HL-60/S4 treated with phorbol 12-myristate 13-acetate at 8.2 ng/mL for 4 days and 3 days (cell line): ENCODE results near the gene BMP5.

ENCODE experiments used
- in situ Hi-C: fragments of 300-500 bp; cut with MboI; formaldehyde crosslinking; loops from 2 replicates; pipeline ENCODE4 v1.15.0; 2022; ENCODE audit warnings: low sequenced_read_pairs

BMP5 gene

GRCh38 chr6:55819811-55820210 lies 55.6 kb downstream of the BMP5 start:
- in situ Hi-C loops, result no loop called here

- in situ Hi-C loops, result no loop called here
These were observed 56.9 kb downstream of the BMP5 start for GRCh38 chr6:55818482-55818881.

DNA sequence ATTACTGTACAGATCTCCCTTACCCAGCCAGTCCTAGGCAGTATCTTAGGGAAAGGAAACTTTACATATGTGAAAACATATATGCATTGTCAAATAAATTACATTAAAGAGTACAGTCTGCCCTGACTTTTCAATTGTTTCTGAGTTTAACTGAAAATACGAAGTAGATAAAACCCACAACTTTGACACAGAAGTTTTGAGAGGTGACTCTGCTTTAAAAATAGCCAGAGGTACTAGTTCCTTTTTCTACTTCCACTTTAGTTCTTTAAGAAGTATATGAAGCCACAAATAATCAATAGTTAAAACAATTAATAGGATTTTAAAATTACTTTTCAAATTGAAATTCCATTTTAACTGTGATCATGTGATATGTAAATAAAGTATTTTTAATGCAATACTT lies 62.9 kb downstream of the BMP5 start:
- in situ Hi-C loops, result no loop called here

- in situ Hi-C loops, result no loop called here
These were observed 64.3 kb downstream of the BMP5 start for GRCh38 chr6:55811074-55811473.

- in situ Hi-C loops, result no loop called here
These were observed 73.1 kb downstream of the BMP5 start for GRCh38 chr6:55802259-55802658.

GRCh38 chr6:55798571-55798970 lies 76.8 kb downstream of the BMP5 start:
- in situ Hi-C loops, result no loop called here

- in situ Hi-C loops, result no loop called here
These were observed 81.1 kb downstream of the BMP5 start for GRCh38 chr6:55794136-55794812.

DNA sequence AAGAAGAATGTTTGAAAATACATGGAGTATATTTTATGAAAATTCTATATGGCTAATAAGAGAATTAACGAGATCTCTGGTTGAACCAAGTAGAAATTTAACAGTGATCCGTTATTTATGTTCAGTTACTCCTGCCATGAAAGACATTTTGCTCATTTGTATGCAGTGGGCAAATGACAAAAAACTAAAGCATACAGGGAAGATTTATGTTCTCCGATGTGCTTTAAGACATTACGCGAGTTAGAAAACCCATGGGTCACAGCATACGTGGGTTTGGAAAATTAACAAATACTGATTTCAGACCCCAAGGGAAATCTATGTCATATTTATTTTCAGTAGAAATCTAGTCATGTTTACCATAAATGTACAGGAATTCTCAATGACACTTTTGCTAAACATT lies 90.1 kb downstream of the BMP5 start:
- in situ Hi-C loops, result no loop called here

DNA sequence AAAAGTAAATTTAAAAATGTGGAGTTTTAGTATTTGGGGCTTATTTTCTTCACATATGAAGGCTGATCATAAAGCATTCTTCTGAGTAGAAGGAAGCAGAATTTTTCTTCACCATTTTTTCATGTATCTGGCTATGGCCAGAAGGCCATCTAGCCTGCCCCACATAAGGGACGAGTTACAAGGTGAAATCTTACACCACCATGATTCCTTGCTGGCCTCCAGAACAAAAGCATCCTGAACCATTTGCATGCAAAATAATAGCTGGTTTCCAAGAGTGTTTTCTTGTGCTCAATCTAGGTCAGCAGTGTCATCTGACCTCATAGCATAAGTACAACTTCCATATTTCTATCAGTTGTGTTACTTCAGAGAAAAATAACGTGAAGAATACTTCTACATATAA lies 93.1 kb downstream of the BMP5 start:
- in situ Hi-C loops, result no loop called here

DNA sequence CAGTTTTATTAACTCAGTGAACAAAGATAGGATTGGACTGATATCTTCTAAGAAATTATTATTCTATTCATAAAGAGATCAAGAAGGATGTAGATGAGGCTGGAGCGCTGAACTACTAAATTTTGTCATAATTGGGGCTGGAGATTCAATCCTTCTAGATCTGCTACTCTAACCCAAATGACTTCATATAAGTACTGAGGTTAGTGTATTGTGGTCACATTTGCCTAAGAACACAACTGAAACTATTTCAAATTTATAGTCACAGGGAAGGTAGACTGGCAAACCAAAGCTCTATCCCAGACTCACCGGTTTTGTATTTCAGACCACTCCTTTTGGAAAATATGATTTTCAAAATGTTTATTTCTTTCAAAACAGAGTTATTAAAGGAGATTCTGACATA lies 96.7 kb downstream of the BMP5 start:
- in situ Hi-C loops, result no loop called here

DNA sequence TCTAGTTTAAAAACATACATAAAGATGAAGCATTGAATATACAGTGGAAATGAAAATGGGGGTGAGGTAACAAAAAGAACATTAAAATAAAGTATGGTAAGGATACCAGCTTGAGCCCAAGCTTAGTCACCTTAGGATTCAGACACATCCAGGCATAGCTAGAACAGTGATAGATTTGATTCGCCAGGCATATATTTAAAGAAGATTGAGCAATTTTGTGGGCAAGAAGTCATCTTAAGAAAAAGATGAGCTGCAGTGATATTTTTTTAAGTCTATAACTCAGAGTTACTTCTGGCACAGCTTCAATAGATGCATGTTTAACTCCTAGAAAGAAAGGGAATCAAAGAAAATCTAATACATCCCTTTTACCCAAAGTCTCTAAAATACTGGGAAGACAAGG lies 97.9 kb downstream of the BMP5 start:
- in situ Hi-C loops, result no loop called here

GRCh38 chr6:55776113-55776512 lies 99.3 kb downstream of the BMP5 start:
- in situ Hi-C loops, result no loop called here

- in situ Hi-C loops, result no loop called here
These were observed 100.4 kb downstream of the BMP5 start for GRCh38 chr6:55775029-55775318.

- in situ Hi-C loops, result no loop called here
These were observed 100.9 kb downstream of the BMP5 start for GRCh38 chr6:55774286-55775028.

GRCh38 chr6:55773620-55774216 lies 101.7 kb downstream of the BMP5 start:
- in situ Hi-C loops, result no loop called here

DNA sequence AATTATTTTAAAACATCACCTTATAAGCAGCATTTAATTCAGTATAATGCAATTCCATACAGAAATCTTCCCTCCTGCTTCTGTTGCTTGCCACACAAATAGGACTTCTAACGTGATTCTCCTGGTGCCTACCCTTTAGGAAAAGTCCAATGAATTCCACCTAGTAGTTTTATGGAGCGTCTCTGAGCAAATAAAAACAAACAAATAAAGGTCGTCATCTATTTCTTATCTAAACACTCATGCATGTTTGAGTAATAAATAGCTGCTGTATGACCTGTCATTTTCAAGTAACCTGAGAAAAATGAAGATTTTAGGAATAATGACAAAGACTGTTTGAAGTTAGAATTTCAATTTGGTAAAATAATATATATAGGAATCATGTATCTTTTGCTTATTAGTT lies 102.7 kb downstream of the BMP5 start:
- in situ Hi-C loops, result no loop called here

DNA sequence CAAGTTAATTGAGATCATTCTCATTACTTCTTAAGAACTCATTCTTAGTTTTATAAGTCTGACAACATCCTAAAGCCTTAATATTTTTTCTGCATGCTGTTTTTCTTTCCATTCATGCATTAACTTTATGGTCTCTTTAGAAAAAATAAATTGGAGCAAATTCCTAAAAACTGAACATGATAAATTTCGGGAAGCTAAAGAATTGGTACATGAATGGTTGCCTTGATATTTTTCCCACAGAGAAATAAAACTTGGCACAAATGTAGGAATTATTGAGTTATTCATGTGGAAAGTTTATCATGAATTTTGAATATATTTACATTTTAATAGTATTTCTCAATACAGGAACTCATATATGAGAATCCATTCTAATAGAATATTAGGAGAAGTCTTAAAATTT lies 115.9 kb downstream of the BMP5 start:
- in situ Hi-C loops, result no loop called here

DNA sequence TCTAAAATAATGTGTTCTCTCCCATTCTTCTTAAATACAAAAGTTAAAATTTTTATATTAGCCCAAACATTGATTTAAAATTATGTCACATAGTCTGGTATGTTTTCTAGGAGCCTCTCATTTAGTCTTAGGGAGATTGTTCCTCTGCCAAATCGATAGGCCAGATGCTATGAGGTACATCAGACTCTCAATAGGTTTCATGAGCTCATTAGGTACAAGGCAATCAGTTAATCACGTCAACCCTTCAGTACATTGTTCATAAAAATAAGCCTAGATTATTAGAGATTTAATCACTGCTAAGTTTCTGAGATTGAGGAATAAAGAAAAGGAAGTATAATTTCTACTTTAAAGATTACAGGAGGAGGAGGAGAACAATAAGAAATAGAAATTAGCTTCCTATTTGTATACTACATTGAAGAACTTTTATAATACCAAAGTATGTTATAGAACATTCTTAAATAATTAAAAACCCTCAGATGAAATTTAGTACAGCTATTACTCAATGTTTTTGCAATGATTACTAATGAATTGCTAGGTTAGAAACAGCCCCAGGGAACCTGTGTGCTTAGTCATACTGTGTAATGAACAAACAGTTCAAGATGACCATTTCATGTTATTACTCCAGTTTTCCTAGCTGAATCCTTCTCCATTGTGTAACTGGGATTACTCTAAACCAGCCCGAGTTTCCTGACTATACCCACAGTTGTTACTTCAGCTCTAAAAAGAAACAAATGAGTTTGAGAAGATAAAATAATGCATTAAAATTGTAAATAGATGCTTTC lies 117.0 kb downstream of the BMP5 start:
- in situ Hi-C loops, result no loop called here

GRCh38 chr6:55756531-55757031 lies 118.8 kb downstream of the BMP5 start:
- in situ Hi-C loops, result no loop called here

DNA sequence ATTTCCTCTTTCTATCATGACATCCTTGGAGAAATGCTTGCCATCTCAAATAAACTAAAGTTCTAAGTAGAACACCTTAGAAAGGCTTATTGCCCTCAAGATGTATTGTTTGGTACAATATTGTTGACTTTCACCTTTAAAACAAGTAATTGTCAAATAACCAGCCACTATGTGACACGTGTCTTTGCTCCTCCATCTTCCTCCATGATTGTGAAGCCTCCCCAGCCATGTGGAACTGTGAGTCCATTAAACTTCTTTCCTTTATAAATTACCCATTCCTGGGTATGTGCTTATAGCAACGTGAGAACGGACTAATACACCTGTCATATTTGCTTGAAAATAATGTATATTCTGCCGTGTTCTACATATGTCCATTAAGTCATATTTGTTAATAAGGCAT lies 126.5 kb downstream of the BMP5 start:
- in situ Hi-C loops, result no loop called here

GRCh38 chr6:55746473-55746872 lies 128.9 kb downstream of the BMP5 start:
- in situ Hi-C loops, result no loop called here

- in situ Hi-C loops, result no loop called here
These were observed 141.1 kb downstream of the BMP5 start for GRCh38 chr6:55734256-55734655.
